Dedifferentiated amniotic fluid mesenchymal stem cell (primary cell): ENCODE measurements around the gene GIMAP8.
"Not testable (repeated sequence)": the region's sequence is repeated elsewhere in the genome, so short reads cannot be mapped to it uniquely, and the experiment has no call there.

Source experiments
- DNase-seq: peaks from one replicate; pipeline ENCODE4 v3.0.0-alpha.2; 2016; ENCODE audit errors: extremely low spot score

The GIMAP8 gene

GRCh38 chr7:150435390-150436073 is 14.9 kb upstream of the GIMAP8 start:
- no peak for DNase-seq

GRCh38 chr7:150439967-150440366 is 10.5 kb upstream of the GIMAP8 start:
- DNase-seq = no peak

- no peak for DNase-seq
Measured at GRCh38 chr7:150441524-150441923, 8.9 kb upstream of the GIMAP8 start.

GRCh38 chr7:150442811-150443210 is 7.6 kb upstream of the GIMAP8 start:
- DNase-seq = no peak

- no peak for DNase-seq
Measured at GRCh38 chr7:150443793-150444540, 6.5 kb upstream of the GIMAP8 start.

- DNase-seq = no peak
Measured at GRCh38 chr7:150444674-150445365, 5.6 kb upstream of the GIMAP8 start.

GRCh38 chr7:150446288-150446938 is 4.0 kb upstream of the GIMAP8 start:
- DNase-seq = no peak

GRCh38 chr7:150447966-150448788 is 2.3 kb upstream of the GIMAP8 start:
- DNase-seq = no peak

- DNase-seq = no peak
Measured at GRCh38 chr7:150448789-150449147, 1.7 kb upstream of the GIMAP8 start.

- DNase-seq = no peak
Measured at GRCh38 chr7:150449206-150449952, 1.1 kb upstream of the GIMAP8 start.

- no peak for DNase-seq
Measured at GRCh38 chr7:150451097-150451793, 815 bp downstream of the GIMAP8 start.

- DNase-seq = no peak
Measured at GRCh38 chr7:150451833-150452461, 1.5 kb downstream of the GIMAP8 start.

- no peak for DNase-seq
Measured at GRCh38 chr7:150453181-150453580, 2.8 kb downstream of the GIMAP8 start.

- no peak for DNase-seq
Measured at GRCh38 chr7:150453892-150454291, 3.5 kb downstream of the GIMAP8 start.

GRCh38 chr7:150457064-150457463 is 6.6 kb downstream of the GIMAP8 start:
- DNase-seq = not testable (repeated sequence)

- DNase-seq = no peak
Measured at GRCh38 chr7:150458235-150458634, 7.8 kb downstream of the GIMAP8 start.

GRCh38 chr7:150458756-150459155 is 8.3 kb downstream of the GIMAP8 start:
- no peak for DNase-seq

GRCh38 chr7:150461520-150461919 is 11.1 kb downstream of the GIMAP8 start:
- no peak for DNase-seq

- DNase-seq = no peak
Measured at GRCh38 chr7:150462413-150462812, 12.0 kb downstream of the GIMAP8 start.

- no peak for DNase-seq
Measured at GRCh38 chr7:150463461-150463860, 13.0 kb downstream of the GIMAP8 start.
